Nucleus accumbens (tissue), 56 donors: ENCODE results near the gene ANKRD16.
A peak's percentile ranks its signal among the peaks of the same experiment; 100 is the strongest.
"Not testable (repeated sequence)": the region's sequence is repeated elsewhere in the genome, so short reads cannot be mapped to it uniquely, and the experiment has no call there.

Experiments
- DNase-seq, 56 donors: peaks; one replicate each; lab custom pipeline; 2025; lab: John Stamatoyannopoulos, UW

Gene ANKRD16

GRCh38 chr10:5841965-5842364 lies 47.7 kb downstream of the ANKRD16 start:
- no peak for DNase-seq

GRCh38 chr10:5840314-5841307 lies 49.1 kb downstream of the ANKRD16 start:
- peak in 51 of 56 donors; percentile 7 to 74 (median 52) for DNase-seq

- DNase-seq = not testable (repeated sequence)
Observed at GRCh38 chr10:5836181-5836580, 53.5 kb downstream of the ANKRD16 start.

- no peak for DNase-seq
Observed at GRCh38 chr10:5835446-5836095, 54.1 kb downstream of the ANKRD16 start.

GRCh38 chr10:5833814-5834213 lies 55.9 kb downstream of the ANKRD16 start:
- DNase-seq = no peak

- DNase-seq = no peak
Observed at GRCh38 chr10:5832946-5833345, 56.7 kb downstream of the ANKRD16 start.

GRCh38 chr10:5831446-5831782 lies 58.3 kb downstream of the ANKRD16 start:
- DNase-seq = no peak

- no peak for DNase-seq
Observed at GRCh38 chr10:5830629-5831445, 58.9 kb downstream of the ANKRD16 start.

- DNase-seq = no peak
Observed at GRCh38 chr10:5829267-5829666, 60.4 kb downstream of the ANKRD16 start.

- no peak for DNase-seq
Observed at GRCh38 chr10:5828725-5829124, 61.0 kb downstream of the ANKRD16 start.

- DNase-seq = no peak
Observed at GRCh38 chr10:5827841-5828240, 61.9 kb downstream of the ANKRD16 start.

GRCh38 chr10:5826511-5826910 lies 63.2 kb downstream of the ANKRD16 start:
- DNase-seq = not testable (repeated sequence)

- DNase-seq = peak in 1 of 56 donors; percentile 11
Observed at GRCh38 chr10:5818894-5819293, 70.8 kb downstream of the ANKRD16 start.

GRCh38 chr10:5818048-5818331 lies 71.7 kb downstream of the ANKRD16 start:
- no peak for DNase-seq

GRCh38 chr10:5817322-5818047 lies 72.2 kb downstream of the ANKRD16 start:
- peak in 1 of 56 donors; percentile 2 for DNase-seq

- no peak for DNase-seq
Observed at GRCh38 chr10:5816170-5816569, 73.5 kb downstream of the ANKRD16 start.

- DNase-seq = peak in 1 of 56 donors; percentile 24
Observed at GRCh38 chr10:5814110-5815107, 75.3 kb downstream of the ANKRD16 start.

- peak; percentile 65 to 97 (median 94) for DNase-seq
Observed at GRCh38 chr10:5813341-5814109, 76.2 kb downstream of the ANKRD16 start, which contains the start of gene GDI2. Gene GDI2, minus strand, starts transcription at chr10:5813434. Its CDS starts 176 bp downstream, at chr10:5813258.
